IMR-90 (cell line): ENCODE measurements around the gene CDT1. TPM values are rescaled to one million over a fixed set of nuclear protein-coding genes. Genes with fewer than 3 reads are reported as not detected.

Source experiments
- ATAC-seq: fragments of 200-7000 bp; cut with Tn5 transposase; 2 replicates; pipeline ENCODE4 v1.9.1; 2020; ENCODE audit warnings: low read depth, mild to moderate bottlenecking, moderate library complexity
- BruUV-seq: library from RNA; stranded (reverse); fragments of 400-500 nt; replicated peaks from 2 replicates; lab custom pipeline; 2021; lab: Mats Ljungman, UMichigan
- CTCF ChIA-PET: fragments of 300-600 bp; formaldehyde crosslinking; extraction: SDS; loops from one replicate; lab custom pipeline; 2021; ENCODE audit warnings: antibody characterized with exemption; lab: Yijun Ruan, JAX
- POLR2A ChIA-PET: fragments of 300-600 bp; sonication (Branson Sonifier 250); formaldehyde crosslinking; loops from one replicate; lab custom pipeline; 2022; ENCODE audit warnings: antibody characterized with exemption; ENCODE audit not compliant: unreplicated experiment; lab: Charles Lee
- DNase-seq: peaks from one replicate; pipeline ENCODE4 v3.0.0; 2013
- H2AFZ ChIP-seq: replicated peaks from 2 replicates; pipeline ENCODE3; 2013; ENCODE audit warnings: low read length, mild to moderate bottlenecking; ENCODE audit not compliant: poor library complexity
- H2AK5ac ChIP-seq: 2 replicates; pipeline ENCODE4 v1.6.1; 2013; ENCODE audit warnings: low read depth, low read length, inconsistent platforms
- H2AK9ac ChIP-seq: replicated peaks from 2 replicates; pipeline ENCODE3; 2013; ENCODE audit warnings: mild to moderate bottlenecking, low read depth, low read length, moderate library complexity; ENCODE audit not compliant: poor library complexity
- H2BK120ac ChIP-seq: 2 replicates; pipeline ENCODE4 v1.6.1; 2013; ENCODE audit warnings: low read depth, low read length, inconsistent platforms
- H2BK15ac ChIP-seq: 3 replicates; pipeline ENCODE4 v1.6.1; 2013; ENCODE audit warnings: low read depth, low read length, inconsistent platforms
- H2BK20ac ChIP-seq: 2 replicates; pipeline ENCODE4 v1.6.1; 2013; ENCODE audit warnings: low read depth, mild to moderate bottlenecking, inconsistent platforms, low read length, moderate library complexity
- H2BK5ac ChIP-seq: 2 replicates; pipeline ENCODE4 v1.6.1; 2013; ENCODE audit warnings: mild to moderate bottlenecking, low read depth, low read length, inconsistent platforms; ENCODE audit not compliant: poor library complexity, severe bottlenecking
- H3K14ac ChIP-seq: replicated peaks from 2 replicates; pipeline ENCODE4 v1.6.1; 2013; ENCODE audit warnings: low read depth, low read length, inconsistent platforms
- H3K18ac ChIP-seq: 2 replicates; pipeline ENCODE4 v1.6.1; 2013; ENCODE audit warnings: low read depth, low read length, control low read depth
- H3K23ac ChIP-seq: 2 replicates; pipeline ENCODE4 v1.6.1; 2013; ENCODE audit warnings: low read depth, low read length, inconsistent platforms
- H3K27ac ChIP-seq: 2 replicates; pipeline ENCODE4 v1.5.1; 2013; ENCODE audit warnings: mild to moderate bottlenecking, control low read depth, low read length; ENCODE audit not compliant: insufficient read depth
- H3K27me3 ChIP-seq: 2 replicates; pipeline ENCODE4 v1.6.1; 2013; ENCODE audit warnings: low read length; ENCODE audit not compliant: control insufficient read depth, insufficient read depth
- H3K36me3 ChIP-seq: 2 replicates; pipeline ENCODE4 v1.6.1; 2013; ENCODE audit warnings: low read length, mixed read lengths; ENCODE audit not compliant: control insufficient read depth, insufficient read depth
- H3K4ac ChIP-seq: 2 replicates; pipeline ENCODE4 v1.6.1; 2013; ENCODE audit warnings: low read depth, low read length, inconsistent platforms
- H3K4me1 ChIP-seq: 2 replicates; pipeline ENCODE4 v1.6.1; 2013; ENCODE audit warnings: low read length, mixed read lengths; ENCODE audit not compliant: control insufficient read depth, insufficient read depth
- H3K4me2 ChIP-seq: 2 replicates; pipeline ENCODE4 v1.6.1; 2013; ENCODE audit warnings: low read depth, mild to moderate bottlenecking, control low read depth, low read length, moderate library complexity
- H3K4me3 ChIP-seq: 2 replicates; pipeline ENCODE4 v1.5.1; 2013; ENCODE audit warnings: low read depth, mild to moderate bottlenecking, control low read depth, low read length, moderate library complexity; ENCODE audit not compliant: insufficient read depth
- H3K56ac ChIP-seq: 2 replicates; pipeline ENCODE4 v1.6.1; 2013; ENCODE audit warnings: low read length, inconsistent platforms; ENCODE audit not compliant: insufficient read depth; ENCODE audit errors: extremely low read depth
- H3K79me1 ChIP-seq, 2 experiments: 2 replicates each; pipeline ENCODE4 v1.6.1; 2013; ENCODE audit warnings: low read length in 2 of 2, inconsistent platforms in 1 of 2, low read depth in 1 of 2
- H3K9ac ChIP-seq: 2 replicates; pipeline ENCODE4 v1.6.1; 2013; ENCODE audit warnings: low read depth, low read length, control low read depth
- H3K9me1 ChIP-seq: 2 replicates; pipeline ENCODE4 v1.6.1; 2013; ENCODE audit warnings: low read length, inconsistent platforms; ENCODE audit not compliant: insufficient read depth
- H3K9me3 ChIP-seq: 2 replicates; pipeline ENCODE4 v1.6.1; 2013; ENCODE audit warnings: low read length; ENCODE audit not compliant: control insufficient read depth, insufficient read depth
- H4K20me1 ChIP-seq: 2 replicates; pipeline ENCODE4 v1.6.1; 2013; ENCODE audit warnings: low read length, inconsistent platforms; ENCODE audit not compliant: insufficient read depth
- H4K5ac ChIP-seq: 2 replicates; pipeline ENCODE4 v1.6.1; 2013; ENCODE audit warnings: mild to moderate bottlenecking, low read depth, low read length, control low read depth
- H4K8ac ChIP-seq, 2 experiments: 2 replicates each; pipeline ENCODE4 v1.6.1; 2013; ENCODE audit warnings: low read depth in 2 of 2, low read length in 2 of 2, control low read depth in 1 of 2, inconsistent platforms in 1 of 2
- H4K91ac ChIP-seq: 2 replicates; pipeline ENCODE4 v1.6.1; 2013; ENCODE audit warnings: low read depth, low read length, inconsistent platforms; ENCODE audit not compliant: insufficient read depth
- BHLHE40 ChIP-seq: fragments of 150-350 bp; IDR thresholded peaks from 2 replicates; pipeline ENCODE4 v1.6.1; 2016; ENCODE audit warnings: mild to moderate bottlenecking, low read depth, low read length
- CEBPB ChIP-seq: IDR thresholded peaks from 2 replicates; pipeline ENCODE4 v1.6.1; 2012; ENCODE audit warnings: low read depth, low read length, improper control_type of control experiment
- CHD1 ChIP-seq: IDR thresholded peaks from 2 replicates; pipeline ENCODE4 v1.6.1; 2012; ENCODE audit warnings: low read depth, low read length, improper control_type of control experiment
- CTCF ChIP-seq: conservative IDR thresholded peaks from 2 replicates; pipeline ENCODE4 v1.5.1; 2012; ENCODE audit warnings: mild to moderate bottlenecking, low read depth, low read length, improper control_type of control experiment
- ELK1 ChIP-seq: fragments of 150-350 bp; IDR thresholded peaks from 2 replicates; pipeline ENCODE4 v1.6.1; 2016; ENCODE audit warnings: low read depth, mild to moderate bottlenecking, low read length, moderate library complexity, borderline replicate concordance
- FOS ChIP-seq: fragments of 150-350 bp; IDR thresholded peaks from 2 replicates; pipeline ENCODE4 v1.6.1; 2016; ENCODE audit warnings: low read depth, low read length
- MAFK ChIP-seq: IDR thresholded peaks from 2 replicates; pipeline ENCODE4 v1.6.1; 2012; ENCODE audit warnings: low read depth, low read length, improper control_type of control experiment
- MAZ ChIP-seq: IDR thresholded peaks from 2 replicates; pipeline ENCODE4 v1.6.1; 2012; ENCODE audit warnings: low read depth, mild to moderate bottlenecking, low read length, improper control_type of control experiment, moderate library complexity, borderline replicate concordance
- MXI1 ChIP-seq: IDR thresholded peaks from 2 replicates; pipeline ENCODE4 v1.6.1; 2012; ENCODE audit warnings: low read depth, mild to moderate bottlenecking, low read length, moderate library complexity, borderline replicate concordance
- NFE2L2 ChIP-seq: fragments of 150-350 bp; IDR thresholded peaks from 2 replicates; pipeline ENCODE4 v1.6.1; 2016; ENCODE audit warnings: low read depth, mild to moderate bottlenecking, low read length
- POLR2A ChIP-seq: IDR thresholded peaks from 2 replicates; pipeline ENCODE4 v1.6.1; 2012; ENCODE audit warnings: mild to moderate bottlenecking, low read depth, low read length
- RAD21 ChIP-seq: IDR thresholded peaks from 2 replicates; pipeline ENCODE4 v1.6.1; 2012; ENCODE audit warnings: low read length, improper control_type of control experiment
- RCOR1 ChIP-seq: IDR thresholded peaks from 2 replicates; pipeline ENCODE4 v1.6.1; 2012; ENCODE audit warnings: mild to moderate bottlenecking, low read length, improper control_type of control experiment; ENCODE audit not compliant: insufficient replicate concordance
- RFX5 ChIP-seq: IDR thresholded peaks from 2 replicates; pipeline ENCODE4 v1.8.0; 2012; ENCODE audit warnings: low read depth, mild to moderate bottlenecking, low read length, moderate library complexity
- SMC3 ChIP-seq: fragments of 150-350 bp; IDR thresholded peaks from 2 replicates; pipeline ENCODE4 v1.6.1; 2016; ENCODE audit warnings: low read depth, mild to moderate bottlenecking, antibody characterized with exemption, low read length, moderate library complexity
- USF2 ChIP-seq: fragments of 150-350 bp; IDR thresholded peaks from 2 replicates; pipeline ENCODE4 v1.6.1; 2017; ENCODE audit warnings: mild to moderate bottlenecking, antibody characterized with exemption, low read length, low read depth
- WGBS, 2 experiments: methylation state at CpG; one replicate each; pipeline versions ENCODE4 v1.1.5 to v1.1.7; 2013; ENCODE audit warnings: missing lambda C conversion rate in 2 of 2; ENCODE audit not compliant: insufficient read length in 1 of 2; ENCODE audit errors: extremely low coverage in 2 of 2; 5-methylcytosine and 5-hydroxymethylcytosine counted together
- dilution Hi-C: fragments of 300-500 bp; cut with HindIII; formaldehyde crosslinking; loops from one replicate; pipeline ENCODE4 v1.14.3; 2018; ENCODE audit warnings: low sequenced_read_pairs; ENCODE audit not compliant: unreplicated experiment
- in situ Hi-C: fragments of 300-500 bp; cut with MboI; formaldehyde crosslinking; loops from 3 replicates; pipeline ENCODE4 v1.14.3; 2019; ENCODE audit warnings: low sequenced_read_pairs, inconsistent platforms, mixed read lengths
- intact Hi-C: fragments of 100-400 bp; cut with micrococcal nuclease; formaldehyde crosslinking; loops from 2 replicates; pipeline ENCODE4 v1.10.0; 2022
- polyA plus RNA-seq, 3 experiments: library from polyadenylated mRNA; depleted of rRNA; stranded (reverse); fragments of >200 nt; gene quantifications; 2 replicates each; pipeline ENCODE4 v1.2.3, GENCODE V29; 2012; ENCODE audit warnings: low replicate concordance in 1 of 3
- total RNA-seq: library from RNA; depleted of rRNA; stranded (reverse); fragments of >200 nt; gene quantifications from 2 replicates; pipeline ENCODE4 v1.2.3, GENCODE V29; 2012

CDT1 gene
- total and polyA plus RNA-seq, 2 of the 4 experiments (the other 2 are of a cell fraction) = 3.2 to 11.8 TPM

- H3K27me3 ChIP-seq = no peaks in the 10 kb centered on the region
- H3K4me1 ChIP-seq = peaks cover 30% of the 10 kb centered on the region
- dilution Hi-C loops (no loop called here), in situ Hi-C loops (no loop called here), intact Hi-C loops (no loop called here)
- no peak for TF ChIP-seq RFX5
- no peak for TF ChIP-seq BHLHE40
- no peak for TF ChIP-seq CHD1
- TF ChIP-seq CEBPB = no peak
- TF ChIP-seq MAFK = no peak
- no peak for TF ChIP-seq USF2
- TF ChIP-seq SMC3 = no peak
- no peak for TF ChIP-seq RAD21
- TF ChIP-seq ELK1 = no peak
- no peak for TF ChIP-seq CTCF
- TF ChIP-seq POLR2A = no peak
- TF ChIP-seq NFE2L2 = no peak
- TF ChIP-seq RCOR1 = no peak
- no peak for TF ChIP-seq MXI1
- TF ChIP-seq FOS = no peak
- no peak for TF ChIP-seq MAZ
- H3K9me1 ChIP-seq = peaks cover 23% of the 10 kb centered on the region
- peaks cover 96% of the 10 kb centered on the region for H4K20me1 ChIP-seq
- no peak overlapping the region for H2AK9ac ChIP-seq
- ATAC-seq (no peak), DNase-seq (no peak)
- no peak overlapping the region for H4K5ac ChIP-seq
- POLR2A ChIA-PET = no interaction called here
- H2BK5ac ChIP-seq = no peak overlapping the region
- H3K9me3 ChIP-seq = no peaks in the 10 kb centered on the region
- H3K4ac ChIP-seq = no peak overlapping the region
- H2BK20ac ChIP-seq = no peak overlapping the region
- no peak overlapping the region for H2BK120ac ChIP-seq
- H3K23ac ChIP-seq = no peak overlapping the region
- H3K14ac ChIP-seq = no peak overlapping the region
- no peak overlapping the region for H2AFZ ChIP-seq
- no TSS peak for BruUV-seq
- no peak overlapping the region for H3K4me2 ChIP-seq
- H4K8ac ChIP-seq = no peak overlapping the region
- peaks cover 8% of the 10 kb centered on the region for H3K36me3 ChIP-seq
- no peak overlapping the region for H3K9ac ChIP-seq
- H3K56ac ChIP-seq = no peak overlapping the region
- no peak overlapping the region for H2BK15ac ChIP-seq
- H2AK5ac ChIP-seq = no peak overlapping the region; the same call in 1 of the 2 replicates
- H3K4me3 ChIP-seq = no peak overlapping the region
- no peak overlapping the region for H3K27ac ChIP-seq
- H3K79me1 ChIP-seq = peaks cover 18 to 89% of the 10 kb centered on the region in 2 experiments; a peak in 3 of 4 replicates
- 95% methylated on average over 8 of the region's 11 CpGs; no CpG with 5 or more reads in 1 of the 2 experiments for WGBS, 2 experiments
- CTCF ChIA-PET = no interaction called here
- no peak overlapping the region for H3K18ac ChIP-seq
- H4K91ac ChIP-seq = no peak overlapping the region
These were observed 42.5 kb upstream of the CDT1 start for GRCh38 chr16:88761143-88761534.
